Thyroid gland (tissue), 4 donors: Measurements from ENCODE around the gene FASTK. TPM values are rescaled to one million over a fixed set of nuclear protein-coding genes. Genes with fewer than 3 reads are reported as not detected.

Experiments used
- DNase-seq, 2 donors: peaks; one replicate each; pipeline ENCODE4 v3.0.0-alpha.2; 2019
- H3K27ac ChIP-seq, 3 donors: fragments of 200-600 bp; sonication (generic); 1 replicate in 2 of 3; 2 replicates in 1 of 3; pipeline ENCODE4 v1.5.1; 2016 to 2019; ENCODE audit warnings: mild to moderate bottlenecking in 1 of 3, moderate library complexity in 1 of 3
- H3K27me3 ChIP-seq: fragments of 200-600 bp; sonication (generic); one replicate; pipeline ENCODE4 v1.5.1; 2019
- H3K36me3 ChIP-seq, 2 donors: fragments of 200-600 bp; sonication (generic); one replicate each; pipeline ENCODE4 v1.5.1; 2016 to 2019
- H3K4me1 ChIP-seq, 2 donors: fragments of 200-600 bp; sonication (generic); one replicate each; pipeline ENCODE4 v1.5.1; 2017 to 2019
- H3K4me3 ChIP-seq, 3 donors: fragments of 200-600 bp; sonication (generic); replicated peaks in 1 of 3; 1 replicate in 2 of 3; 2 replicates in 1 of 3; pipeline ENCODE4 v1.5.1; 2016; ENCODE audit warnings: mild to moderate bottlenecking in 1 of 3
- H3K9me3 ChIP-seq: fragments of 200-600 bp; sonication (generic); one replicate; pipeline ENCODE4 v1.5.1; 2017
- POLR2A ChIP-seq, 2 donors: fragments of 450-650 bp; IDR thresholded peaks; one replicate each; pipeline ENCODE4 v1.6.1; 2017; ENCODE audit warnings: antibody characterized with exemption in 2 of 2, mild to moderate bottlenecking in 2 of 2, moderate library complexity in 1 of 2
- WGBS, 2 donors: methylation state at CpG; one replicate each; pipeline ENCODE4 v1.1.5; 2017; 5-methylcytosine and 5-hydroxymethylcytosine counted together
- intact Hi-C: fragments of 100-400 bp; cut with DNase I; formaldehyde crosslinking; loops from one replicate; pipeline ENCODE4 v1.15.1; 2023
- total RNA-seq, 4 donors: library from RNA; depleted of rRNA; stranded (reverse); fragments of >200 nt; gene quantifications; one replicate each; pipeline ENCODE4 v1.2.3, GENCODE V29; 2016
- TF ChIP-seq, protein P1 (sequence below), 6 experiments: fragments of 200-600 bp in 3 of 6; fragments of 450-650 bp in 3 of 6; sonication (generic) in 3 of 6; IDR thresholded peaks; one replicate each; pipeline ENCODE4 v1.5.1; 2016 to 2019; ENCODE audit warnings: antibody characterized with exemption in 6 of 6, mild to moderate bottlenecking in 2 of 6, inconsistent platforms in 1 of 6, moderate library complexity in 1 of 6

Gene FASTK
- total RNA-seq, 4 donors from 2014 or later = 71.8 to 114 (median 78.8) TPM

DNA sequence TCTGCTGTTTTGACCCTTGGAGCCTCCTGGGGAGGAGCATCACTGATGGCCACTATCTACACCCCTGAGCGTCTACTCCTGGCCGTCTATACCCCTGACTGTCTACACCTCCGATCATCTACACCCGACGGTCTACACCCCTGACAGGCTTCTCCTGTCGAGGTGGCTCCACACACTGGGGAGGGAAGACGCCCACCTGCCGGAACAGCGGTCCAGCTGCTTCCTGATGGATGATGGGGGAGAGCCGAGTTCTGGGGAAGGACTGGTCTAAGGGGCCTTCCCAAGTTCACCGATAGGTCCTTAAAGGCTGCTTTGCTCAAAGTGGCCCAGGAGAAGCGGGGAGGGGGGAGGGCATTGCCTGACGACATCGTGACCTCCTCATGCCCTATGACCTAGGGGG lies 47.5 kb upstream of the FASTK start:
- WGBS, 2 donors = 85 to 98% methylated on average over 14 of the region's 14 CpGs

DNA sequence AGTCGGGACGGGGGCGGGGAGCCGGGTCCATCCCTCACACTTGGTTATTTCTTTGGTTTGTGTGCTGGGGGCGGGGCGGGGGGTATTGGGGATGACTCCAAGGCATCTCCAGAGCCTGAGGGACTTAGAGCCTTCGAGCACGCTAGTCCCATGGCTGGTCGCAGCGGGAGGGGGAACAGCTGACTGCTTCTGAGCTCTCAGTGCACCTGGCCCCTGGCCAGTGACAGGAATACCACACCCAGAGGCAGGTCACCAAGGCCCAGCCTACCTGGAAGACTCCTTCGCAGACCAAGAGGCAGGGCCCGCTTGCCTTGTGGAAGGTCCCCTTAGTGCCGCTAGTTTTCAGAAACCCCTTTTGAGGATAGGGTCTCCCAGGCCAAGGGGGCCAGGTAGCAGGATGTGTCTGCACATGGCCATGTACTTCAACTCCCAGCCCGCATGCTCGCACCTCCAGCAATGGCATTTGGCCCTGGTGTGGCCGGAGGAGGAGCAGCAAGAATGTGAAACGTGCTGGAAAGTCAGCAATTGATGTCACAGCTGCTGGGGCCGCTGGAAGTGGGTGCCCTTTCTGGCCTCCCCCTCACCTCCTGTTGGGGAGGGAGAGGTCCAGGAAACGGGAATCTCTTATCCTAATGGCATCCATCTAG lies 46.0 kb upstream of the FASTK start:
- Histone ChIP-seq H3K4me3 (no peak overlapping the region), H3K36me3 (peaks cover 34 to 54% of the 10 kb centered on the region in 2 donors), H3K27me3 (no peaks in the 10 kb centered on the region), H3K27ac (no peak overlapping the region), H3K9me3 (no peaks in the 10 kb centered on the region), H3K4me1 (peaks cover 16% of the 10 kb centered on the region in 2 donors)
- intact Hi-C loops = no loop called here
- TF ChIP-seq POLR2A (IDR thresholded peaks at IDR 0.05) = no peak
- TF ChIP-seq, protein P1, sequence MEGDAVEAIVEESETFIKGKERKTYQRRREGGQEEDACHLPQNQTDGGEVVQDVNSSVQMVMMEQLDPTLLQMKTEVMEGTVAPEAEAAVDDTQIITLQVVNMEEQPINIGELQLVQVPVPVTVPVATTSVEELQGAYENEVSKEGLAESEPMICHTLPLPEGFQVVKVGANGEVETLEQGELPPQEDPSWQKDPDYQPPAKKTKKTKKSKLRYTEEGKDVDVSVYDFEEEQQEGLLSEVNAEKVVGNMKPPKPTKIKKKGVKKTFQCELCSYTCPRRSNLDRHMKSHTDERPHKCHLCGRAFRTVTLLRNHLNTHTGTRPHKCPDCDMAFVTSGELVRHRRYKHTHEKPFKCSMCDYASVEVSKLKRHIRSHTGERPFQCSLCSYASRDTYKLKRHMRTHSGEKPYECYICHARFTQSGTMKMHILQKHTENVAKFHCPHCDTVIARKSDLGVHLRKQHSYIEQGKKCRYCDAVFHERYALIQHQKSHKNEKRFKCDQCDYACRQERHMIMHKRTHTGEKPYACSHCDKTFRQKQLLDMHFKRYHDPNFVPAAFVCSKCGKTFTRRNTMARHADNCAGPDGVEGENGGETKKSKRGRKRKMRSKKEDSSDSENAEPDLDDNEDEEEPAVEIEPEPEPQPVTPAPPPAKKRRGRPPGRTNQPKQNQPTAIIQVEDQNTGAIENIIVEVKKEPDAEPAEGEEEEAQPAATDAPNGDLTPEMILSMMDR (IDR thresholded peaks at IDR 0.05) = no peak
- peak; percentile 69 to 74 for DNase-seq
- 62 to 76% methylated on average over 10 to 15 of the region's 19 CpGs for WGBS, 2 donors

More for the DNA sequence above, 47.5 kb upstream of the FASTK start:
- Histone ChIP-seq H3K36me3 (peaks cover 42 to 52% of the 10 kb centered on the region in 2 donors), H3K4me3 (no peak overlapping the region), H3K9me3 (no peaks in the 10 kb centered on the region), H3K4me1 (peaks cover 16% of the 10 kb centered on the region in 2 donors), H3K27me3 (no peaks in the 10 kb centered on the region), H3K27ac (no peak overlapping the region)
- no peak for TF ChIP-seq POLR2A (IDR thresholded peaks at IDR 0.05)
- TF ChIP-seq, protein P1 (IDR thresholded peaks at IDR 0.05) = no peak
- no peak for DNase-seq
- intact Hi-C loops = no loop called here

DNA sequence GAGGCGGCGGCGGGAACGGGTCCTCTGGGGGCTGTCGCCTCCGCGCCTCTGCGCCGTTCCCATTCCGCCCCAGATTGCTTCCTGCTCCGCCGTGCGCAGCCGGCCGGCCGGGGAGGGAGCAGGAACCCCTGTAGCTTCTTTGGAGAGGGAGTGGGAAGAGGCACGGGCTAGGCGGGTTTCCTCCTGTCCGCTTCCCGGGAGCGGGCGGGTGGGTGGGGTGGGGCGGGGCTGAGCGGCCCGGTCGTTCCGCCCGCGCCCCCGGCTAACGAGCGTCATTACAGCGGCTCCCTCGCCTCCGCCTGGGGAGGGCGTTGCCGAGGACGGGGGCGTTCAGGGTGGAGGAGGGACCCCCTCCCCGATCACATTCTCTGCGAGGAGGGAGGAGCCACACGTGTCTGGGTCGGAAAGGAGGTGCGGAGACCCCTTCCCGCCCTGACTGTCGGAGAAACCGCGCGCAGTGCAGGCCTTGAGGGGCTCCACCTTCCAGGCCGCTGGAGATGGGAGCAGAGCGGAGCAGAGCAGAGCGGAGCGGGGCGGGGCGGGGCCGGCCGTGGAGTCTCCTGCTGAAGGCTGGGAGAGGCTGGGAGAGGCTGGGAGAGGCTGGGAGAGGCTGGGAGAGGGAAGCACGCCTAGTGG lies 45.4 kb upstream of the FASTK start:
- intact Hi-C loops = no loop called here
- TF ChIP-seq, protein P1 (IDR thresholded peaks at IDR 0.05) = no peak
- no peak for TF ChIP-seq POLR2A (IDR thresholded peaks at IDR 0.05)
- no peak overlapping the region for H3K27ac ChIP-seq
- H3K27me3 ChIP-seq = no peaks in the 10 kb centered on the region
- peaks cover 31 to 54% of the 10 kb centered on the region in 2 donors for H3K36me3 ChIP-seq
- WGBS, 2 donors = 33 to 53% methylated on average over 11 to 12 of the region's 58 CpGs
- no peak for DNase-seq
- H3K4me1 ChIP-seq = peaks cover 16% of the 10 kb centered on the region in 2 donors
- H3K4me3 ChIP-seq = peak overlapping the region in 2 of 3 donors; percentile 9 to 10
- no peaks in the 10 kb centered on the region for H3K9me3 ChIP-seq

DNA sequence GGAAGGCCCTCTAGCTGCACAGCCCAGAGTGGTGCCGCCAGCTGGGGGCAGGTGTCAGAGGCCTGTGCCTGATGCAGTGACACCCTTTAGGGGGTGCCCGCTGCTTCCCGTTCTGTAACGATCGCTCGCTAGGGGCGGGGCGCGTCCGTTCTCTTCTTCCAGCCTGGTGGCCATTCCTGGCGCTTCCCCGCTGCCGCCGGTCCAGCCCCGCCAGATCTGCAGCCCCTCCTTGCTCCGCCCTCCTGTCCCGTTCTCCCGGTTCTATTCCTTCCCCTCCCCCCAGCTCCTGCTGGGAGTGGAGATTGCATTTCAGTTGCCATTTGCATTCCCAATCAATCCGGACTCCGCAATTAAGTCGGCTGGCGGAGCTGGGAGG lies 44.8 kb upstream of the FASTK start:
- Histone ChIP-seq H3K4me1 (peaks cover 16% of the 10 kb centered on the region in 2 donors), H3K4me3 (peak overlapping the region in 2 of 3 donors; percentile 9 to 10), H3K9me3 (no peaks in the 10 kb centered on the region), H3K36me3 (peaks cover 32 to 54% of the 10 kb centered on the region in 2 donors), H3K27ac (no peak overlapping the region), H3K27me3 (no peaks in the 10 kb centered on the region)
- TF ChIP-seq POLR2A (IDR thresholded peaks at IDR 0.05) = no peak
- TF ChIP-seq, protein P1 (IDR thresholded peaks at IDR 0.05) = no peak
- intact Hi-C loops = no loop called here
- 40 to 44% methylated on average over 19 to 21 of the region's 22 CpGs for WGBS, 2 donors
- DNase-seq = peak; percentile 15 to 25

DNA sequence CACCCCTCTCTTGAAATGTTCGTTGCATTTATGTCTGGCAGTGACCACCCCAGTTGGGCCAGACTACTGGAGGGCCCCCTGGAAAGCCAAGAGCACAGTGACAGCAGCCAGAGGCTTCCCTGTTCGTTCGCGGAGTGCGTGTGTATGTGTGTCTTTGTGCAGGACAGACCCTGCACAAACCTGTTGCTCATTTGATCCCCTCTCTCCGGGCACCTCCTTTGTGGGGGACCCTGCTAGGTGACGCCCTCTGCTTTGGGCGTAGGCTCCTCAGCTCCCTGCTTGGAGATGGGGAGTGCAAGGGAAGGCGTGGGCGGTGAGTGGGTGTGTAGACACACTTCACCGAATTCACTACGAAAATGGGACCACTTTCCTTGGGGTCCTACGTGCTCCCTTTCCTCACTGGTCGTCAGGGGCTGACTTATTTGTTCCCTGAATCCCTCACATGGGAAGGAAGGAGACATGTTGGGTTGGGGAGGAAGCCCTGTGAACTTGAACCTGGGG lies 44.3 kb upstream of the FASTK start:
- Histone ChIP-seq H3K4me1 (peaks cover 16% of the 10 kb centered on the region in 2 donors), H3K9me3 (no peaks in the 10 kb centered on the region), H3K27ac (no peak overlapping the region), H3K27me3 (no peaks in the 10 kb centered on the region), H3K36me3 (peaks cover 32 to 55% of the 10 kb centered on the region in 2 donors), H3K4me3 (no peak overlapping the region)
- 89 to 94% methylated on average over 14 of the region's 14 CpGs for WGBS, 2 donors
- TF ChIP-seq POLR2A (IDR thresholded peaks at IDR 0.05) = no peak
- TF ChIP-seq, protein P1 (IDR thresholded peaks at IDR 0.05) = no peak
- intact Hi-C loops = loop anchor here (5.0 kb wide), 1 partner anchor 182 kb away; no protein-coding TSS in a partner anchor
- no peak for DNase-seq
